ENCODE measurements around the gene IKZF4.

IKZF4 gene

DNA sequence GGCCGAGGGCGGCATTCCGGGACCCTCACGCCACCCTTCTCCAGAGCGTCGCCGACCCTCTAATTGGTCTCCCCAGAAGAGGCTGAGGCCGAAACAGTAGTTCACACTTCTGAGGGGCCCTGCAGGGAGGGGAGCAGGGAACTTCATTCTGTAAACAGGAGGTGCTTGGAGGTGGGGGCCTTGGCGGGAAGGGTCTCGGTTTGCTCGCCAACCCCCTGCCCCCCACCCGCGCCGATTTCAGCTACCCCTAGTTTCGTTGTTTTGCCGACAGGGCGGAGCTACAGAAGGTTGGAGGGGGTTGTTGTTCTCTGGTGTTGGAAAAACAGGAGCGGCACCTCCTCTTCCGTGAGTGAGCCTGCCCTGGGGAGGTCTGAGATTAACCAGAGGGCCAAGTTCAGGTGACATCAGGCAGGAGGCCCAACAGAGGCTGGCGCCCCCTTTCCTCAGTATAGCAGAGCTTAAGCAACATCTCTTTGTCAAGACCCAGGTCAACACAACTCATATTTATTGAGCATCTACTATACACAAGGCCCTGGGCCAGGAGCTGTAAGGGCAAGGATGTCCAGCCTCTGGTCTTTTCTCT, 59.8 kb downstream of the IKZF4 start:
- H3K36me3 Mint-ChIP-seq (ENCODE audit: low read depth), result no peaks in the 10 kb centered on the region
- no peaks in the 10 kb centered on the region for H3K9me3 Mint-ChIP-seq
- H3K27me3 Mint-ChIP-seq, result peaks cover 4% of the 10 kb centered on the region
- H3K4me3 Mint-ChIP-seq, result peak overlapping the region; percentile 81
- peaks cover 14% of the 10 kb centered on the region for H3K4me1 Mint-ChIP-seq (ENCODE audit: low read depth)
- H3K27ac Mint-ChIP-seq, result no peak overlapping the region

GRCh38 chr12:56081393-56082347, 60.8 kb downstream of the IKZF4 start:
- H3K27ac Mint-ChIP-seq, result no peak overlapping the region
- peaks cover 4% of the 10 kb centered on the region for H3K27me3 Mint-ChIP-seq

DNA sequence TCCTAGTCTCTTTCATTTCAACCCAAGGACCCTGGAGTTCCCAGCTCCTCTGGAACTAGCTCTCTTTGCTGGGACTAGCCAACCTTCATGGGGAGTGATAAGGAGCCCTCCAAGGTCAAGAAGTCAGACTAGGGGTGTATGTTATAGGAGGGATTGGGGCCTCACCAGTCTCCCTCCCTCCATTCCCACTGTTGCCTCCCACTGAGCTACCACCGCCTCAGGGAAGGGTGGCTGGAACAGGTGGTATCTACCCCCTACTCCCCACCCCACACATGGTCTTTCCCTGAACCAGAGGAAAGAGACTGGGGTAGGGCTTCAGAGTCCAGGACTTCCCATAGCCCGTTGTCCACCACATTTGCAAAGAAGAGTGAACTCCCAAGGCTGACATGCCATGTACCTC, 61.5 kb downstream of the IKZF4 start:
- H3K4me1 Mint-ChIP-seq (ENCODE audit: low read depth), result peaks cover 14% of the 10 kb centered on the region
- no peak overlapping the region for H3K4me3 Mint-ChIP-seq
- H3K9me3 Mint-ChIP-seq, result no peaks in the 10 kb centered on the region
- peaks cover 4% of the 10 kb centered on the region for H3K27me3 Mint-ChIP-seq
- H3K36me3 Mint-ChIP-seq (ENCODE audit: low read depth), result no peaks in the 10 kb centered on the region
- H3K27ac Mint-ChIP-seq, result no peak overlapping the region

More at GRCh38 chr12:56081393-56082347, 60.8 kb downstream of the IKZF4 start:
- H3K36me3 Mint-ChIP-seq (ENCODE audit: low read depth), result no peaks in the 10 kb centered on the region
- H3K4me3 Mint-ChIP-seq, result no peak overlapping the region
- H3K4me1 Mint-ChIP-seq (ENCODE audit: low read depth), result peaks cover 14% of the 10 kb centered on the region
- no peaks in the 10 kb centered on the region for H3K9me3 Mint-ChIP-seq

- Mint-ChIP-seq H3K27ac (no peak overlapping the region), H3K36me3 (ENCODE audit: low read depth) (no peaks in the 10 kb centered on the region), H3K27me3 (peaks cover 4% of the 10 kb centered on the region), H3K4me3 (no peak overlapping the region), H3K9me3 (no peaks in the 10 kb centered on the region), H3K4me1 (ENCODE audit: low read depth) (peaks cover 14% of the 10 kb centered on the region)
Observed at GRCh38 chr12:56082967-56083366, 62.1 kb downstream of the IKZF4 start.

DNA sequence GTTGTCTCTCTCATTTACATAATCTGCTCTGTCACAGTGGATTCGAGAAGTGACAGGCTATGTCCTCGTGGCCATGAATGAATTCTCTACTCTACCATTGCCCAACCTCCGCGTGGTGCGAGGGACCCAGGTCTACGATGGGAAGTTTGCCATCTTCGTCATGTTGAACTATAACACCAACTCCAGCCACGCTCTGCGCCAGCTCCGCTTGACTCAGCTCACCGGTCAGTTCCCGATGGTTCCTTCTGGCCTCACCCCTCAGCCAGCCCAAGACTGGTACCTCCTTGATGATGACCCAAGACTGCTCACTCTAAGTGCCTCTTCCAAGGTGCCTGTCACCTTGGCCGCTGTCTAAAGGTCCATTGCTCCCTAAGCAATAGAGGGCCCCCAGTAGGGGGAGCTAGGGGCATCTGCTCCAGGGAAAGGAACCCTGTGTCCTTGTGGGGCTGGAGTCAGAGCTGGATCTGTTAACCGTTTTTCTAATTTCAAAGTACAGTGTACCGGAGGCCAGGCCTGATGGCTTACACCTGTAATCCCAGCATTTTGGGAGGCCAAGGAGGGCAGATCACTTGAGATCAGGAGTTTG, 64.2 kb downstream of the IKZF4 start:
- Mint-ChIP-seq H3K4me1 (ENCODE audit: low read depth) (peaks cover 7% of the 10 kb centered on the region), H3K27ac (no peak overlapping the region), H3K9me3 (no peaks in the 10 kb centered on the region), H3K27me3 (peaks cover 4% of the 10 kb centered on the region), H3K4me3 (no peak overlapping the region), H3K36me3 (ENCODE audit: low read depth) (no peaks in the 10 kb centered on the region)

- no peak overlapping the region for H3K4me3 Mint-ChIP-seq
- H3K27me3 Mint-ChIP-seq, result peaks cover 4% of the 10 kb centered on the region
- peaks cover 1% of the 10 kb centered on the region for H3K4me1 Mint-ChIP-seq (ENCODE audit: low read depth)
- H3K27ac Mint-ChIP-seq, result no peak overlapping the region
- H3K36me3 Mint-ChIP-seq (ENCODE audit: low read depth), result no peaks in the 10 kb centered on the region
- H3K9me3 Mint-ChIP-seq, result no peaks in the 10 kb centered on the region
Observed at GRCh38 chr12:56086096-56086495, 65.3 kb downstream of the IKZF4 start.

GRCh38 chr12:56086608-56087007, 65.8 kb downstream of the IKZF4 start:
- H3K9me3 Mint-ChIP-seq, result no peaks in the 10 kb centered on the region
- H3K4me1 Mint-ChIP-seq (ENCODE audit: low read depth), result no peaks in the 10 kb centered on the region
- H3K27me3 Mint-ChIP-seq, result peaks cover 4% of the 10 kb centered on the region
- no peak overlapping the region for H3K4me3 Mint-ChIP-seq
- no peak overlapping the region for H3K27ac Mint-ChIP-seq
- H3K36me3 Mint-ChIP-seq (ENCODE audit: low read depth), result no peaks in the 10 kb centered on the region

DNA sequence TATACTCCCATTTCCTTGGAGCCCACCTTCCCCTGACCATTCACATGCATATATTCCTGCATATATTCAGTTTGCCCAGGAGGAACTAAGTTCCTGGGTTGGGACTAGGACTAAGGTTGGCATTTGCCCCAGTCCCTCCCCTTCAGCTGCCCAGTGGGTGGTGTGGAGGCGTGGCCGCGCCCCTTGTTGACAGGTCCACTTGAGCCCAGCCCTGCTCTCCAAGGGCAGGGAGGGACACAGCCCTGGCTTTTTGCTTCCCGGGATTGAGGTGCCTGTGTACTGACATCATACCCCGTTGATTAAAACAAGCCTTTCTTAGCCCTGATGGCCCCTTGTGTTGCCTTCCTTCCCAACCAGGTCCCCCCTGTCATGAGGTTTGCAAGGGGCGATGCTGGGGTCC, 66.4 kb downstream of the IKZF4 start:
- H3K4me3 Mint-ChIP-seq, result no peak overlapping the region

More for the DNA sequence above, 66.4 kb downstream of the IKZF4 start:
- Mint-ChIP-seq H3K4me1 (ENCODE audit: low read depth) (no peaks in the 10 kb centered on the region), H3K36me3 (ENCODE audit: low read depth) (no peaks in the 10 kb centered on the region), H3K27me3 (no peaks in the 10 kb centered on the region), H3K27ac (no peak overlapping the region), H3K9me3 (no peaks in the 10 kb centered on the region)
